Measurements from ENCODE around the gene MRFAP1L1.

- no peak for TF ChIP-seq POLR2AphosphoS5 (IDR thresholded peaks at IDR 0.05; ENCODE audit: low read depth, low read length)
- no peak for TF ChIP-seq POU2F2 (IDR thresholded peaks at IDR 0.05; ENCODE audit: low read depth, low read length)
Observed at GRCh38 chr4:6742989-6743388, 33.3 kb upstream of the MRFAP1L1 start.
